OCI-LY7 (cell line): ENCODE measurements around the gene ERN1. TPM values are rescaled to one million over a fixed set of nuclear protein-coding genes. Genes with fewer than 3 reads are reported as not detected.
"Not testable (repeated sequence)": the region's sequence is repeated elsewhere in the genome, so short reads cannot be mapped to it uniquely, and the experiment has no call there.

Source experiments
- BruUV-seq: library from RNA; stranded (reverse); fragments of 400-500 nt; replicated peaks from 2 replicates; lab custom pipeline; 2021; lab: Mats Ljungman, UMichigan
- CTCF ChIA-PET: fragments of 300-600 bp; sonication (Branson Sonifier 250); formaldehyde crosslinking; loops from one replicate; lab custom pipeline; 2022; ENCODE audit warnings: antibody characterized with exemption; ENCODE audit not compliant: unreplicated experiment; lab: Charles Lee
- POLR2A ChIA-PET: fragments of 300-600 bp; sonication (Branson Sonifier 250); formaldehyde crosslinking; loops from one replicate; lab custom pipeline; 2022; ENCODE audit warnings: antibody characterized with exemption; lab: Charles Lee
- DNase-seq: peaks from one replicate; pipeline ENCODE4 v3.0.0-alpha.2; 2015; ENCODE audit warnings: low spot score
- H2AFZ ChIP-seq: fragments of 200-600 bp; sonication (generic), shearing (Covaris generic); 2 replicates; pipeline ENCODE4 v1.6.1; 2014; ENCODE audit warnings: mild to moderate bottlenecking, antibody characterized with exemption, low read length, moderate library complexity
- H3K27ac ChIP-seq: fragments of 200-600 bp; sonication (generic); 2 replicates; pipeline ENCODE4 v1.5.1; 2014; ENCODE audit warnings: mixed run types, low read depth, mild to moderate bottlenecking, moderate library complexity, low read length, inconsistent platforms; ENCODE audit not compliant: poor library complexity, severe bottlenecking
- H3K36me3 ChIP-seq: fragments of 200-600 bp; sonication (generic); 2 replicates; pipeline ENCODE4 v1.6.1; 2014; ENCODE audit warnings: mild to moderate bottlenecking, antibody characterized with exemption, low read length, moderate library complexity, mixed read lengths; ENCODE audit not compliant: insufficient read depth
- H3K4me1 ChIP-seq: fragments of 200-600 bp; sonication (generic); 2 replicates; pipeline ENCODE4 v1.5.1; 2014; ENCODE audit warnings: mild to moderate bottlenecking, low read length; ENCODE audit not compliant: insufficient read depth, poor library complexity, severe bottlenecking
- H3K4me2 ChIP-seq: fragments of 200-600 bp; sonication (generic); 2 replicates; pipeline ENCODE4 v1.6.1; 2014; ENCODE audit warnings: mild to moderate bottlenecking, low read length
- H3K4me3 ChIP-seq: fragments of 200-600 bp; sonication (generic); 2 replicates; pipeline ENCODE4 v1.5.1; 2014; ENCODE audit warnings: mild to moderate bottlenecking, low read depth, low read length; ENCODE audit not compliant: poor library complexity, severe bottlenecking
- H3K79me2 ChIP-seq: fragments of 200-600 bp; sonication (generic); 2 replicates; pipeline ENCODE4 v1.6.1; 2016; ENCODE audit warnings: low read depth, mild to moderate bottlenecking, low read length, moderate library complexity, mixed read lengths; ENCODE audit not compliant: insufficient read depth
- H3K9me2 ChIP-seq: fragments of 200-600 bp; sonication (generic); 2 replicates; pipeline ENCODE4 v1.6.1; 2016; ENCODE audit warnings: mild to moderate bottlenecking, low read length, mixed read lengths; ENCODE audit not compliant: insufficient read depth
- H3K9me3 ChIP-seq: fragments of 200-600 bp; sonication (generic); 2 replicates; pipeline ENCODE4 v1.6.1; 2014; ENCODE audit warnings: mild to moderate bottlenecking, mixed run types, low read length, mixed read lengths
- H4K20me1 ChIP-seq: fragments of 200-600 bp; sonication (generic); 2 replicates; pipeline ENCODE4 v1.6.1; 2014; ENCODE audit warnings: mild to moderate bottlenecking, antibody characterized with exemption, low read length, moderate library complexity, mixed read lengths; ENCODE audit not compliant: insufficient read depth
- CTCF ChIP-seq: fragments of 200-600 bp; sonication (generic); conservative IDR thresholded peaks from 2 replicates; pipeline ENCODE4 v1.5.1; 2014; ENCODE audit warnings: mild to moderate bottlenecking, antibody characterized with exemption, low read length, moderate library complexity, mixed read lengths
- EZH2phosphoT487 ChIP-seq: fragments of 200-600 bp; sonication (generic); IDR thresholded peaks from 2 replicates; pipeline ENCODE4 v1.6.1; 2018; ENCODE audit warnings: low read depth, borderline replicate concordance, mild to moderate bottlenecking, mixed run types, antibody characterized with exemption, low read length, moderate library complexity, mixed read lengths
- intact Hi-C: fragments of 100-400 bp; cut with micrococcal nuclease; formaldehyde crosslinking; loops from one replicate; pipeline ENCODE4 v1.10.0; 2022; ENCODE audit not compliant: unreplicated experiment
- total RNA-seq, 2 experiments: library from RNA; depleted of rRNA in 1 of 2; stranded (reverse); fragments of >200 nt in 1 of 2; shearing (Covaris generic) in 1 of 2; gene quantifications; 2 replicates each; pipeline ENCODE4 v1.2.3, GENCODE V29; 2014 to 2022

The ERN1 gene
- total RNA-seq, 2 experiments from 2014 or later, result 22.0 to 70.3 TPM

GRCh38 chr17:64022611-64023063 lies 107.3 kb downstream of the ERN1 start:
- TF ChIP-seq CTCF (no peak), EZH2phosphoT487 (no peak)
- CTCF ChIA-PET, result no interaction called here
- H3K4me3 ChIP-seq, result no peak overlapping the region
- peak overlapping the region; percentile 97 for H3K27ac ChIP-seq
- peaks cover 65% of the 10 kb centered on the region for H3K4me1 ChIP-seq
- H3K4me2 ChIP-seq, result peak overlapping the region; percentile 35
- H3K36me3 ChIP-seq, result no peaks in the 10 kb centered on the region
- no peaks in the 10 kb centered on the region for H3K9me3 ChIP-seq
- POLR2A ChIA-PET, result interaction anchor here (0.7 to 4.2 kb wide), 5 partner anchors 38 to 276 kb away, joined by 3 to 43 read pairs (median 3); partner anchors contain the start of gene ERN1
- peak overlapping the region; percentile 77 for H2AFZ ChIP-seq
- intact Hi-C loops, result loop anchor here (5.0 kb wide), 1 partner anchor 90 kb away; the partner anchor contains the start of gene CD79B
- DNase-seq, result no peak
- H3K9me2 ChIP-seq, result no peaks in the 10 kb centered on the region
- no peaks in the 10 kb centered on the region for H4K20me1 ChIP-seq
- BruUV-seq, result no TSS peak
- H3K79me2 ChIP-seq, result peaks cover 26% of the 10 kb centered on the region

GRCh38 chr17:64020056-64020766 lies 109.7 kb downstream of the ERN1 start, which contains the start of gene ICAM2:
ICAM2 (minus strand) TSS chr17:64020633; CDS start chr17:64006691, 13,942 bp downstream.
- peak within 1 kb of the TSS; percentile 79 for H3K4me3 ChIP-seq
- H3K79me2 ChIP-seq, result peaks cover 50% of the 10 kb centered on the region
- no peaks in the 10 kb centered on the region for H4K20me1 ChIP-seq
- POLR2A ChIA-PET, result interaction anchor here (0.6 to 4.2 kb wide), 16 partner anchors 38 to 128 kb away, joined by 3 to 43 read pairs (median 4); partner anchors contain the start of genes CD79B and ERN1
- peaks cover 67% of the 10 kb centered on the region for H3K4me1 ChIP-seq
- TSS peak; percentile 94 for BruUV-seq
- H3K9me2 ChIP-seq, result no peaks in the 10 kb centered on the region
- H3K27ac ChIP-seq, result peak within 1 kb of the TSS; percentile 97
- DNase-seq, result peak; percentile 91
- intact Hi-C loops, result loop anchor here (1.0 to 5.0 kb wide), 2 partner anchors 56 to 88 kb away; partner anchors contain the start of gene CD79B
- H3K9me3 ChIP-seq, result no peaks in the 10 kb centered on the region
- H3K36me3 ChIP-seq, result no peaks in the 10 kb centered on the region
- H2AFZ ChIP-seq, result peak within 1 kb of the TSS; percentile 39; the same call in 1 of the 2 replicates
- CTCF ChIA-PET, result interaction anchor here (0.5 to 1.4 kb wide), 4 partner anchors 8 to 101 kb away, joined by 3 to 4 read pairs (median 3); no protein-coding TSS in a partner anchor
- peak within 1 kb of the TSS; percentile 82 for H3K4me2 ChIP-seq
- no peak for TF ChIP-seq CTCF
- TF ChIP-seq EZH2phosphoT487, result no peak

DNA sequence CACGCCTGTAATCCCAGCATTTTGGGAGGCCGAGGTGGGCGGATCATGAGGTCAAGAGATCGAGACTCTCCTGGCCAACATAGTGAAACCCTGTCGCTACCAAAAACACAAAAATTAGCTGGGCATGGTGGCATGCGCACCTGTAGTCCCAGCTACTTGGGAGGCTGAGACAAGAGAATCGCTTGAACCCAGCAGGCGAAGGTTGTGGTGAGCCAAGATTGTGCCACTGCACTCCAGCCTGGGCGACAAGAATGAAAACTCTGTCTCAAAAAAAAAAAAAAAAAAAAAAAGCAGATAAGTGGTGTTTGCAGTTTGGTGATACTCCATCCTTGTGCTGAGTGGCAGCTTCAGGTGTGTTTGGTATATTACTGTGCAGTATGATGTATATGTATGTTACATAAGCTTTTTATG lies 110.4 kb downstream of the ERN1 start:
- H4K20me1 ChIP-seq, H3K9me2 ChIP-seq, H2AFZ ChIP-seq, BruUV-seq, H3K9me3 ChIP-seq, DNase-seq, H3K36me3 ChIP-seq, intact Hi-C loops: not testable (repeated sequence)
- POLR2A ChIA-PET, result interaction anchor here (0.7 to 4.2 kb wide), 9 partner anchors 39 to 277 kb away, joined by 3 to 43 read pairs (median 3); partner anchors contain the start of gene ERN1
- Histone ChIP-seq H3K79me2 (peaks cover 57% of the 10 kb centered on the region), H3K4me1 (peaks cover 67% of the 10 kb centered on the region), H3K4me2 (peak overlapping the region; percentile 82), H3K4me3 (peak overlapping the region; percentile 79), H3K27ac (peak overlapping the region; percentile 97)
- CTCF ChIA-PET, result interaction anchor here (1.0 to 1.4 kb wide), 2 partner anchors 9 to 100 kb away, joined by 3 read pairs; no protein-coding TSS in a partner anchor
